ENCODE data around the gene WDFY1. TPM values are rescaled to one million over a fixed set of nuclear protein-coding genes. Genes with fewer than 3 reads are reported as not detected.

WDFY1 gene
- total and polyA plus RNA-seq, 9 of the 15 experiments (the other 6 are each of a cell fraction or from before 2014, with no cell fraction given): 5.4 to 27.6 (median 17.5) TPM

- TF ChIP-seq MYNN (IDR thresholded peaks at IDR 0.05): no peak
- no peak for TF ChIP-seq MYNN (CRISPR knock-in tag; IDR thresholded peaks at IDR 0.05)
- peak; percentile 36; the same call in 1 of the 2 replicates for TF ChIP-seq SIN3B (IDR thresholded peaks at IDR 0.05; ENCODE audit: low read depth)
- TF ChIP-seq ZNF395 (CRISPR knock-in tag; IDR thresholded peaks at IDR 0.05): no peak
- no peak for TF ChIP-seq ZNF212 (CRISPR knock-in tag; IDR thresholded peaks at IDR 0.05)
- no peak for TF ChIP-seq ZNF324 (CRISPR knock-in tag; IDR thresholded peaks at IDR 0.05)
- TF ChIP-seq CCNT2 (IDR thresholded peaks at IDR 0.05; ENCODE audit: borderline replicate concordance, extremely low read depth, insufficient read length, low read depth, low read length): peak; percentile 95
- TF ChIP-seq TFAM (CRISPR knock-in tag; conservative IDR thresholded peaks at IDR 0.05): no peak
- TF ChIP-seq ZC3H11A (IDR thresholded peaks at IDR 0.05; ENCODE audit: low read depth, low read length): no peak
- no peak for TF ChIP-seq TEAD4 (IDR thresholded peaks at IDR 0.05; ENCODE audit: low read length)
- TF ChIP-seq TEAD4 (CRISPR knock-in tag; IDR thresholded peaks at IDR 0.05; ENCODE audit: borderline replicate concordance): no peak
- no peak for TF ChIP-seq CHD4 (IDR thresholded peaks at IDR 0.05; ENCODE audit: insufficient read depth, insufficient replicate concordance, low read depth, low read length, poor library complexity, severe bottlenecking)
- TF ChIP-seq ZNF407 (IDR thresholded peaks at IDR 0.05; ENCODE audit: low read depth): no peak
- no peak for TF ChIP-seq DPF2 (IDR thresholded peaks at IDR 0.05)
- TF ChIP-seq OTX1 (CRISPR knock-in tag; IDR thresholded peaks at IDR 0.05): 0 out of 2 replicates have a peak, but pooled peaks have one; percentile 39
- peak; percentile 56 to 78; a peak in 3 of 4 replicates for TF ChIP-seq NONO (IDR thresholded peaks at IDR 0.05; ENCODE audit: low read depth in 2 of 2, low read length in 1 of 2)
- no peak for TF ChIP-seq ZNF589 (CRISPR knock-in tag; IDR thresholded peaks at IDR 0.05; ENCODE audit: low read depth)
These were observed at the start of gene WDFY1 (continued) for GRCh38 chr2:223944703-223945531.

All from K562 (cell line).